K562 (cell line): Measurements from ENCODE around the gene NUP153. TPM values are rescaled to one million over a fixed set of nuclear protein-coding genes. Genes with fewer than 3 reads are reported as not detected.

Experiments used
- ATAC-seq: fragments of 200-7000 bp; cut with Tn5 transposase; 3 replicates; pipeline ENCODE4 v1.9.1; 2020; ENCODE audit warnings: moderate library complexity
- BruUV-seq: library from RNA; stranded (reverse); fragments of 400-500 nt; replicated peaks from 2 replicates; lab custom pipeline; 2021; lab: Mats Ljungman, UMichigan
- CTCF ChIA-PET: fragments of 300-600 bp; formaldehyde crosslinking; extraction: SDS; loops from one replicate; lab custom pipeline; 2021; ENCODE audit warnings: low intra/inter-chr PET ratio; lab: Yijun Ruan, JAX
- POLR2A ChIA-PET: fragments of 300-600, 350-650 bp; sonication (Branson Sonifier 250); formaldehyde crosslinking; extraction: SDS; loops from one replicate; lab custom pipeline; 2021; ENCODE audit warnings: antibody characterized with exemption, inconsistent platforms; lab: Yijun Ruan, JAX
- DNase-seq, 4 experiments: peaks; one replicate each; pipeline versions ENCODE4 v3.0.0 to v3.0.0-alpha.2; 2011 to 2018; ENCODE audit warnings: low spot score in 3 of 4, mixed read lengths in 3 of 4; ENCODE audit errors: extremely low read depth in 1 of 4
- FAIRE-seq: peaks from 2 replicates; lab custom pipeline; 2011; peaks lifted over from hg19 to GRCh38; lab: Jason Lieb, UNC
- H2AFZ ChIP-seq: 2 replicates; pipeline ENCODE4 v1.6.0; 2011; ENCODE audit warnings: low read depth, low read length, control low read depth, inconsistent platforms
- H3K27ac ChIP-seq: fragments of 200-600 bp; 3 replicates; pipeline ENCODE4 v1.8.0; 2011; ENCODE audit warnings: low read depth, mild to moderate bottlenecking, control low read depth, inconsistent platforms, low read length, moderate library complexity, mixed read lengths; ENCODE audit errors: extremely low read depth
- H3K27me3 ChIP-seq, 2 experiments: fragments of 300-600 bp in 1 of 2; 2 replicates in 1 of 2; 3 replicates in 1 of 2; pipeline versions ENCODE4 v1.6.0 to v1.8.0; 2011; ENCODE audit warnings: inconsistent platforms in 2 of 2, low read length in 2 of 2, mild to moderate bottlenecking in 1 of 2, mixed read lengths in 1 of 2, moderate library complexity in 1 of 2; ENCODE audit not compliant: control insufficient read depth in 2 of 2, insufficient read depth in 2 of 2
- H3K36me3 ChIP-seq: fragments of 300-600 bp; 3 replicates; pipeline ENCODE4 v1.8.0; 2011; ENCODE audit warnings: mild to moderate bottlenecking, low read length, inconsistent platforms; ENCODE audit not compliant: control insufficient read depth, insufficient read depth
- H3K4me1 ChIP-seq, 2 experiments: fragments of 200-600 bp in 1 of 2; replicated peaks in 1 of 2; 2 replicates in 1 of 2; 3 replicates in 1 of 2; pipeline versions ENCODE4 v1.5.1 to v1.8.0; 2011; ENCODE audit warnings: inconsistent platforms in 2 of 2, low read length in 2 of 2, mild to moderate bottlenecking in 1 of 2, mixed read lengths in 1 of 2, moderate library complexity in 1 of 2; ENCODE audit not compliant: control insufficient read depth in 2 of 2, insufficient read depth in 2 of 2
- H3K4me2 ChIP-seq: 2 replicates; pipeline ENCODE4 v1.6.1; 2011; ENCODE audit warnings: low read length, control low read depth, inconsistent platforms, mixed read lengths; ENCODE audit not compliant: insufficient read depth
- H3K4me3 ChIP-seq: fragments of 200-600 bp; sonication (generic), shearing (Covaris generic); 2 replicates; pipeline ENCODE4 v1.5.1; 2016; ENCODE audit warnings: control low read depth, inconsistent platforms
- H3K79me2 ChIP-seq: fragments of 200-600 bp; 3 replicates; pipeline ENCODE4 v1.8.0; 2011; ENCODE audit warnings: low read length, inconsistent platforms; ENCODE audit not compliant: control insufficient read depth, insufficient read depth
- H3K9ac ChIP-seq, 2 experiments: 2 replicates each; pipeline versions ENCODE4 v1.6.0 to v1.6.1; 2011; ENCODE audit warnings: low read depth in 2 of 2, low read length in 2 of 2, control low read depth in 1 of 2, inconsistent platforms in 1 of 2, mild to moderate bottlenecking in 1 of 2, mixed read lengths in 1 of 2; ENCODE audit not compliant: insufficient read depth in 1 of 2
- H3K9me1 ChIP-seq: one replicate; pipeline ENCODE4 v1.6.0; 2011; ENCODE audit warnings: inconsistent platforms, mild to moderate bottlenecking, low read length, moderate library complexity; ENCODE audit not compliant: control insufficient read depth, insufficient read depth
- H3K9me3 ChIP-seq: replicated peaks from 2 replicates; pipeline ENCODE4 v1.5.1; 2011; ENCODE audit warnings: low read depth, low read length, inconsistent platforms; ENCODE audit not compliant: control insufficient read depth, insufficient read depth
- H4K20me1 ChIP-seq: replicated peaks from 2 replicates; pipeline ENCODE4 v1.6.1; 2011; ENCODE audit warnings: low read length, inconsistent platforms, mixed read lengths; ENCODE audit not compliant: control insufficient read depth, insufficient read depth
- ARNT ChIP-seq, 2 experiments: fragments of 450-650 bp; IDR thresholded peaks; 2 replicates each; pipeline ENCODE4 v1.6.1; 2016; ENCODE audit warnings: mild to moderate bottlenecking in 1 of 2
- BCOR ChIP-seq: fragments of 450-650 bp; IDR thresholded peaks from 2 replicates; pipeline ENCODE4 v1.6.1; 2016
- GABPB2 ChIP-seq: fragments of 250-450 bp; sonication (Bioruptor Pico); conservative IDR thresholded peaks from 2 replicates; pipeline ENCODE4 v1.5.1; 2021; ENCODE audit warnings: mild to moderate bottlenecking
- GTF2E2 ChIP-seq: fragments of 200-800 bp; sonication (Bioruptor generic); IDR thresholded peaks from 2 replicates; pipeline ENCODE4 v1.6.1; 2016; ENCODE audit warnings: missing genetic modification characterization, missing compliant biosample characterization
- MGA ChIP-seq: fragments of 450-650 bp; IDR thresholded peaks from 2 replicates; pipeline ENCODE4 v1.6.1; 2016; ENCODE audit warnings: mild to moderate bottlenecking, moderate library complexity
- NR0B1 ChIP-seq: fragments of 450-650 bp; IDR thresholded peaks from one replicate; pipeline ENCODE4 v1.6.1; 2018; ENCODE audit warnings: mild to moderate bottlenecking, moderate library complexity; ENCODE audit not compliant: partially characterized antibody
- OTX1 ChIP-seq: fragments of 450-650 bp; formaldehyde crosslinking; IDR thresholded peaks from 2 replicates; pipeline ENCODE4 v1.4.0; 2022; ENCODE audit warnings: mild to moderate bottlenecking
- ZNF3 ChIP-seq: fragments of 250-450 bp; sonication (Bioruptor Pico); IDR thresholded peaks from 2 replicates; pipeline ENCODE4 v1.5.0; 2021; ENCODE audit warnings: mild to moderate bottlenecking, moderate library complexity
- WGBS: fragments of 100-300 bp; shearing (Covaris generic); methylation state at CpG from one replicate; pipeline ENCODE4 v1.1.6; 2016; ENCODE audit warnings: low coverage, mixed read lengths; ENCODE audit not compliant: insufficient coverage; ENCODE audit errors: missing lambda C conversion rate; 5-methylcytosine and 5-hydroxymethylcytosine counted together
- in situ Hi-C: fragments of 300-500 bp; cut with MboI; formaldehyde crosslinking; loops from 4 replicates; pipeline ENCODE4 v1.15.0; 2018; ENCODE audit warnings: inconsistent platforms, mixed read lengths
- intact Hi-C: fragments of 100-400 bp; cut with micrococcal nuclease; formaldehyde crosslinking; loops from 2 replicates; pipeline ENCODE4 v1.14.2; 2022
- polyA plus RNA-seq, 8 experiments: library from polyadenylated mRNA; depleted of rRNA in 4 of 8; stranded (reverse) in 5 of 8; unstranded in 3 of 8; fragments of >200 nt; fragmentation: Nextera tagmentation in 2 of 8; fragmentation: Illumina TruSeq in 1 of 8; extraction: Ambion mirVana in 2 of 8; extraction: Trizol in 1 of 8; gene quantifications; 2 replicates each; pipeline versions ENCODE4 v1.2.1 to v1.2.3, GENCODE V29; 2011 to 2014; ENCODE audit warnings: inconsistent platforms in 1 of 8, missing spikeins in 1 of 8
- total RNA-seq, 7 experiments: library from RNA; depleted of rRNA in 6 of 7; stranded (reverse); fragments of >200 nt in 6 of 7; fragmentation: Illumina TruSeq in 2 of 7; extraction: Trizol in 2 of 7; gene quantifications; 2 replicates each; pipeline versions ENCODE4 v1.2.1 to v1.2.3, GENCODE V29; 2011 to 2021; ENCODE audit warnings: low replicate concordance in 1 of 7

The NUP153 gene
- total and polyA plus RNA-seq, 9 of the 15 experiments (the other 6 are each of a cell fraction or from before 2014, with no cell fraction given) = 21.9 to 110 (median 84.8) TPM

- ChIA-PET POLR2A (interaction anchor here (0.6 to 12.2 kb wide), 3 partner anchors 11 to 111 kb away, joined by 3 to 164 read pairs (median 3); partner anchors contain the start of gene NUP153), CTCF (no interaction called here)
- Histone ChIP-seq H3K4me2 (no peak overlapping the region), H3K9me1 (no peaks in the 10 kb centered on the region), H4K20me1 (peaks cover 10% of the 10 kb centered on the region), H3K27me3 (no peaks in the 10 kb centered on the region), H2AFZ (no peak overlapping the region), H3K9ac (no peak overlapping the region), H3K4me3 (no peak overlapping the region), H3K79me2 (peaks cover 99% of the 10 kb centered on the region), H3K4me1 (peaks cover 0 to 3% of the 10 kb centered on the region in 2 experiments; a peak in 1 of 5 replicates), H3K36me3 (peaks cover 76% of the 10 kb centered on the region), H3K9me3 (no peaks in the 10 kb centered on the region), H3K27ac (no peak overlapping the region)
- FAIRE-seq = no peak
- TF ChIP-seq OTX1 (CRISPR knock-in tag) (no peak), GTF2E2 (tag) (no peak), MGA (no peak), ARNT (IDR thresholded peaks at IDR 0.05) (no peak), BCOR (no peak), ZNF3 (CRISPR knock-in tag) (no peak), NR0B1 (no peak), GABPB2 (CRISPR knock-in tag) (no peak)
- in situ Hi-C loops = no loop called here
- TSS peak; percentile 11 for BruUV-seq
- DNase-seq = no peak
- intact Hi-C loops = no loop called here
- no peak for ATAC-seq
- 81% methylated on average over 1 of the region's 1 CpG for WGBS
Observed at GRCh38 chr6:17687136-17687535, 19.6 kb downstream of the NUP153 start.
